ENCODE results near the gene MEI4. TPM values are rescaled to one million over a fixed set of nuclear protein-coding genes. Genes with fewer than 3 reads are reported as not detected.
"Not testable (repeated sequence)": the region's sequence is repeated elsewhere in the genome, so short reads cannot be mapped to it uniquely, and the experiment has no call there.

The MEI4 gene
- polyA plus RNA-seq, 4 donors, result 0.49 to 2.1 (median 1.7) TPM

DNA sequence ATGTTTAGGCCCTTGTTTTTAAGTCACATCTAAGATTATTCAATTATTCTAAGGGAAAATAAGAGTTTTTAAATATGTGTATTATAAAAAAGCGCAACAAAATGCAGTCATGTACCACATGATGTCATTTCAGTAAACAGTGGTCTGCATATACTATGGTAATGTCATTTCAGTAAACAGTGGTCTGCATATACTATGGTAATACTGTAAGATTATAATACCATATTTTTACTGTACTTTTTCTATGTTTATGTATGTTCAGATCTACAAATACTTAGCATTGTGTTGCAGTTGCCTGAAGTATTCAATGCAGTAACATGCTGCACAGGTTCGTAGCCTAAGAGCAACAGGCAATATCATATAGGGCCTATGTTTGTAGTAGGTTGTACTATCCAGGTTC, 21.4 kb downstream of the MEI4 start:
- DNase-seq (ENCODE audit: low read depth in 4 of 4, low spot score in 3 of 4), result no peak

DNA sequence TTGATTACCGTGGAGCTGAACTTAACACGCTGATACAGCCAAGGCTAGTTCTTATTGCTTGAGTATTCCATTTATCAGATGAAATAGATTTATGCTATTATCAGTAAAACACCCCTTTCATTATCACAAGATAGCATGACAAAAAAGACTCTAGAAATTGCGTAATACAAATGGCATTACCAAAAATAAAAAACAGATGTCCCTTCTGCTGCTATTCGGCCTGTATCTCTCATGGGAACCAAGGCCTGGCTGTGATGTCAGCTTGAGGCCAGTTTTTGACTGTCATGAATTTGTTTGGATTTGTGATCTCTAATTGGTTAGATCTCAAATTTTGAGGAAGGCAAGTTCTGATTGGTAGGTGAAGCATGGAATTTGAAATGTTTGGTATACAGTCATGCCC, 25.2 kb downstream of the MEI4 start:
- no peak for DNase-seq (ENCODE audit: low read depth in 4 of 4, low spot score in 3 of 4)

DNA sequence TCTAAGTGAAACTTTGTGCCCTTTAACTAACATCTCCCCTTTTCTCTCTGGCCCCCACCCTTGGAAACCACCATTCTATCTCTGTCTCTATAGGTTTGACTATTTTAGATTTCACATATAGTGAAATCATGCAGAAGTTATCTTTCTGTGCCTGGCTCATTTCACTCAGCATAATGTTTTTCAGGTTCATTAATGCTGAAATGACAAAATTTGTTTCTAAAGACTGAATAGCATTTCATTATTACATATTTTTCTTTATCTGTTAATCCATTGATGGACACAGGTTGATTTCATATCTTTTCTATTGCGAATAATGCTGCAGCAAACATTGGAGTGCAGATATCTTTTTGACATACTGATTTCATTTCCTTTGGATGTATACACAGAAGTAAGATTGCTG, 30.7 kb downstream of the MEI4 start:
- no peak for DNase-seq (ENCODE audit: low read depth in 4 of 4, low spot score in 3 of 4)

DNA sequence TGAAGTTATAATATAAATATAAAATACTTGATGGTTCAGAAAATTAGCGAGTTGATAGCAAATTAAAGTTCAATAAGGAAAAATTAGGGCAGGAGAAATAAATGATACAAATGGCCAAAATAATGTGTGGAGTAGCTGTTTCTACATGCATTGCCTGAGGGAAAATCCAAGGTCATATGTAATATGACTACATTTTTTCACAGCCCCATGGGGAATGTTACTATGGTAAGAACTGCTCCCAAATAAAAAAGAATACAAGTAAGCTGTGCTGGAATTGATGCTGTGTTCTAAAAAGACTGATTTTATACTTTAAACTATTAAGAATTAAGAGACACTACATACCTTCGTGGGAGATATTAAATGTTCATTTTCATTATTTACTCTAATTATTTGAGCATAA, 34.1 kb downstream of the MEI4 start:
- no peak for DNase-seq (ENCODE audit: low read depth in 4 of 4, low spot score in 3 of 4)

DNA sequence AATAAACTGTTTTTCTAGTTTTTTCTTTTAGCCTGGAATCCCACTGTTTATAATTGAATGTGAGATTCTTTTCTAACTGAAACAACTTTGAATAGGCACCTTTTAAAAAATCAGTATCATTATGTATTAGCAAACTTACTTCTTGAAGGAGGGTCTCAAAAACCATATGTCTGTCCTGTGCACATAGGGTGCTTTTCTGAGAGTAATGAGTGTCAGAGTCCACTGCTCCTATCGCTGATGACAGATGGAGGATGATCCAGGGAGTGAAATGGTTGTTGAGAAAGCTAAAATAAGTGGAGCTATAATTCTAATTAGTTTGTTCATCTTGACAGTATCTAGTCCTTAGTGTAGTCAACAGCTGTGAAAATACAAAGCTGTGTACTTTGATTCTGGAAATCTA, 35.8 kb downstream of the MEI4 start:
- no peak for DNase-seq (ENCODE audit: low read depth in 4 of 4, low spot score in 3 of 4)

DNA sequence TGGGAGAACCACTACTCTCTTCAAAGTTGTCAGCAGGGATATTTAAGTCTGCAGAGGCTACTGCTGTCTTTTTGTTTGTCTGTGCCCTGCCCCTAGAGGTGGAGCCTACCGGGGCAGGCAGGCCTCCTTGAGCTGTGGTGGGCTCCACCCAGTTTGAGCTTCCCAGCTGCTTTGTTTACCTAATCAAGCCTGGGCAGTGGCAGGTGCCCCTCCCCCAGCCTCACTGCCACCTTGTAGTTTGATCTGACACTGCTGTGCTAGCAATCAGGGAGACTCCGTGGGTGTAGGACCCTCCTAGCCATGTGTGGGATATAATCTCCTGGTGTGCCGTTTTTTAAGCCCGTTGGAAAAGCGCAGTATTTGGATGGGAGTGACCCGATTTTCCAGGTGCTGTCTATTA, 47.3 kb downstream of the MEI4 start:
- DNase-seq (ENCODE audit: low read depth in 4 of 4, low spot score in 3 of 4), result not testable (repeated sequence)

DNA sequence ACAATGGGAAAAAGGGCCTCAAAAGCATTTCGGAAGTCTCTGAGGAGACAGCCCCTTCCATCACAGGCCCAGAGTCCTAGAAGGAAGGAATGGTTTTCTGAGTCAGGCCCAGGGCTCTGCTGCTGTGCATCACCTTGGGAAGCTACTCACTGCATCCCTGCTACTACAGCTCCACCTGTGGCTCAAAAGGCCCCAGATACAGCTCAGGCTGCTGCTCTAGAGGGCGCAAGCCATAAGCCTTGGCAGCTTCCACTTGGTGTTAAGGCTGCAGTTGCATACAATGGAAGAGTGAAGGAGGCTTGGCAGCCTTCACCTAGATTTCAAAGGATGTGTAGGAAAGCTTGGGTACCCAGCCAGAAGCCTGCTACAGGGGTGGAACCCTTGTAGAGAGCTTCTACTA, 54.8 kb downstream of the MEI4 start:
- no peak for DNase-seq (ENCODE audit: low read depth in 4 of 4, low spot score in 3 of 4)

DNA sequence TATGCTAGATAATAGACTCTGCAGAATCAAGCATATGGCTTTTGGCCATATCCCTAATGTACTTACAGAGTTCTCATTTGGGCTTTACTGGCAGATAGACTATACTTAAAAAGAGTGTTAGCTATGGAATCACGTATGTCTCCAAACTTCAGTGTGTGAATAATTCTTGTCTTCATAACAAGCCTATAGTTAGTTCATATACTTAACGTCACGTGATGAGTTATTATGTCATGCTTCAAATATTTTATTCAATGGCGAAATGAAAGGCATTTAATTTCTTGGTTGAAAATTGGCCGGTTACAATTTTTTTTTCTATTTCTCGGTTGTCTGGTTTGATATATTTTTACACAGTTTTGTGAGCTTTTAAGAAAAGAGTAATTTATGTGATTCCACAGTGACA, 62.7 kb downstream of the MEI4 start:
- no peak for DNase-seq (ENCODE audit: low read depth in 4 of 4, low spot score in 3 of 4)

DNA sequence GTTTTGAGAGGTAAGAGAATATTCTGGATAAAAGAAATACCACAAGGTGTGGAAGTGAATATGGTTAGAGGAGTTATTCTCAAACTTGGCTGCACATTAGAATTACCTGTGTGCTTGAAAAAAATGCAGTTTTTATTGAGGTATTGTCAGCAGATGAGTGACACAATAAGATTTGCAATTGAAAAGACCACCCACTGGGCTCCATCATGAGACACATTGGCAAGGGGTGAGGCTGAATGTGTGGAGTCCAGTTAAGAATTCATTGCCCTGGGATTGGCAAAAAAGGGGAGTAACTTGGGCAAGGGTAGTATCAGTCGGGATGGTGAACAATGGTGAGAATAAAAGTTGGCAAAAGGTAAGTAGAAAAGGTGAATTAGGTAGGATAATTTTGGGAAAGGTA, 63.5 kb downstream of the MEI4 start:
- no peak for DNase-seq (ENCODE audit: low read depth in 4 of 4, low spot score in 3 of 4)

DNA sequence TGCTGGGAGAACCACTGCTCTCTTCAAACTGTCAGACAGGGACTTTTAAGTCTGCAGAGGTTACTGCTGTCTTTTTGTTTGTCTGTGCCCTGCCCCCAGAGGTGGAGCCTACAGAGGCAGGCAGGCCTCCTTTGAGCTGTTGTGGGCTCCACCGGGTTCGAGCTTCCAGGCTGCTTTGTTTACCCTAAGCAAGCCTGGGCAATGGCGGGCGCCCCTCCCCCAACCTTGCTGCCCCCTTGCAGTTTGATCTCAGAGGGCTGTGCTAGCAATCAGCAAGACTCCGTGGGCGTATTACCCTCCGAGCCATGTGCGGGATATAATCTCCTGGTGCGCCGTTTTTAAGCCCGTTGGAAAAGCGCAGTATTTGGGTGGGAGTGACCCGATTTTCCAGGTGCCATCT, 83.2 kb downstream of the MEI4 start:
- not testable (repeated sequence) for DNase-seq (ENCODE audit: low read depth in 4 of 4, low spot score in 3 of 4)

DNA sequence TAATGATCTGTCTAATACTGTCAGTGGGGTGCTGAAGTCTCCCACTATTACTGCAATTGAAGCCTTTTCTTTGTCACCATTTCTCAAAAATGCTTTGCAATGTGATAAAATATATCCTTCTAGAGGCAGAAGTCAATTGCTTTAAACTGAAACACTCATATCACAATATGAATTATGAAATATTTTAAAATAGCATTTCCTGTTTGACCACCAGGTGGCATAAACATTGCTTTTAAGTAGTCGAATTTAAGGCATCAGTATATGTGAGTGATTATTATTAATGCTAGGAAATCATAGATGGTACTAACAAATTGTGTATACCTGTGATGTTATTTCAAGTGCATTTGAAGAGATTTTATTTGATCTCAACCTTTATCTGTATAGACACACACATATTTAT, 87.5 kb downstream of the MEI4 start:
- no peak for DNase-seq (ENCODE audit: low read depth in 4 of 4, low spot score in 3 of 4)

DNA sequence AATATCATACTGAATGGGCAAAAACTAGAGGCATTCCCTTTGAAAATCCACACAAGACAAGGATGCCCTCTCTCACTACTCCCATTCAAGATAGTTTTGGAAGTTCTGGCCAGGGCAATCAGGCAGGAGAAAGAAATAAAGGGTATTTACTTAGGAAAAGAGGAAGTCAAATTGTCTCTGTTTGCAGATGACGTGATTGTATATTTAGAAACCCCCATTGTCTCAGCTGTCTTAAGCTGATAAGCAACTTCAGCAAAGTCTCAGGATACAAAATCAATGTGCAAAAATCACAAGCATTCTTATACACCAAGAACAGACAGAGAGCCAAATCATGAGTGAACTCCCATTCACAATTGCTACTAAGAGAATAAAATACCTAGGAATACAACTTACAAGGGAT, 99.3 kb downstream of the MEI4 start:
- DNase-seq (ENCODE audit: low read depth in 4 of 4, low spot score in 3 of 4), result not testable (repeated sequence)

DNA sequence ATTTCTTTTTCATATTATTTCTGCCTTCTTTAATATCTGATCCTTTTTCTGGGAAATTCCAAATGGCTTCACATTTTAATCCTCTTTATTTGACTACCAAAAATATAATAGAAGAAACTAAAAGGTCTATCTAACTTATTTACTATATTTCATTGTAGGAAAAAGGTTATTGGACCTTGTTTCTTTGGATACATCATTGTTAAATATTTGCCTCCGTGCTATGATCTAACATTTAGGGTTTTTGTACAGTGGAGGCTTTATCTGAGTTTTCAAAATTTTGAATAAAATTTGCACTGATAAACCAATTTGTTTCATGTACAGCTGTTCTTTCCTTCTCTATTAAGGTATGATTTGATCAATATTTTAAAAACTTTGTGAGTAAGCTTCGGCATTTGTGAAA, 109.5 kb downstream of the MEI4 start:
- DNase-seq (ENCODE audit: low read depth in 4 of 4, low spot score in 3 of 4), result no peak

DNA sequence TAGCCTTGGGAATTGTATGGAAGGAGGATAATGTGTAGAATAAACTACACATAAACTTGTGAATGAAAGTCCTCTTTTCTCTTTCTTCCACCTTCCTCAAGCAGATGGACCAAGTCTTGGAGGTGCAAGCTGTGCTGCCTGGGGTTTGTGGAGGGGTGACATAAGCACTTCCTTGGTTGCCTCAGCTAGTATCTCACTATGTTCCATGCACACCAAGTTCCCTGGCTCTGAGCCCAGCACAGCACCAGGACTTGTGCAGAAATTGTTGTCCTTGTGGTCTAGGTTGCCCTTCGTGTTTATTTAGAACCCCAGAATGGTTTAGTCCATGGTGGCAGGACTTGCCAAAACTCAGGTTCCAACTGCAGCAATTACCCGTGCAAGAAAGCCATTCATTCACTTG, 110.3 kb downstream of the MEI4 start:
- DNase-seq (ENCODE audit: low read depth in 4 of 4, low spot score in 3 of 4), result no peak

DNA sequence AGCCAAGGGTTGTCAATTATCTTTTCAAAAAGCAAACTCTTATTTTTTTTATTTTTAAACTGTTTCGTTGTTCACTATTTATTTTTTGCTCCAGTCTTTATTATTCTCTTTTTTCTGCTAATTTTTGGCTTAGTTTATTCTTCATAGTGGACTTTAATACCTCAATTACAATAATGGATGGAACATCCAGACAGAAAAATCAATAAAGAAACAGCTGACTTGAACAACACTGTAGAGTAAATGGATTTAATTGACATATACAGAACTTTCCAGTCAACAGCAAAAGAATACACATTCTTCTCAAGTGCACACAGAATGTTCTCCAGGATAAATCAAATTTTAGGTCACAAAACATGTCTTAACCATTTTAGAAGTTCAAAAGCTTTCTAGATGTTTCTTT, 111.5 kb downstream of the MEI4 start:
- DNase-seq (ENCODE audit: low read depth in 4 of 4, low spot score in 3 of 4), result no peak

DNA sequence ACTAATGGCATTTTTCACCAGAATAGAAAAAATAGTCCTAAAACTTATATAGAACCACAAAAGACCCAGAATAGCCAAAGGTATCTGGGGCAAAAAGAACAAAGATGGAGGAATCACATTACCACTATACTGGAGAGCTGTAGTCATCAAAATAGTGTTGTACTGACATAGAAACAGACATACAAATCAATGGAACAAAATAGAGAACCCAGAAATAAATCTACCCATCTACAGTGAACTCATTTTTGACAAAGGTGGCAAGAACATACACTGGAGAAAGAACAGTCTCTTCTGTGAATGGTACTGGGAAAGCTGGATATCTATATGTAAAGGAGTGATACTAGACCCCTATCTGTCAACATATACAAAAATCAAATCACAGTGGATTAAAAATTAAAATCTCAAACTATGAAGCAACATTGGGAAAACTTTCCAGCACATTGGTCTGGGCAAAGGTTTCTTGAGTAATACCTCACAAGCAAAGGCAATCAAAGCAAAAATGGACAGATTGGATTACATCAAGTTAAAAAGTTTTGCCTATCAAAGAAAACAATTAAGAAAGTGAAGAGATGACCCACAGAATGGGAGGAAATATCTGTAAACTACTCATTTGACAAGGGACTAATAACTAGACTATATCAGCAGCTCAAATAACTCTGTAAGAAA, 120.5 kb downstream of the MEI4 start:
- DNase-seq (ENCODE audit: low read depth in 4 of 4, low spot score in 3 of 4), result no peak

DNA sequence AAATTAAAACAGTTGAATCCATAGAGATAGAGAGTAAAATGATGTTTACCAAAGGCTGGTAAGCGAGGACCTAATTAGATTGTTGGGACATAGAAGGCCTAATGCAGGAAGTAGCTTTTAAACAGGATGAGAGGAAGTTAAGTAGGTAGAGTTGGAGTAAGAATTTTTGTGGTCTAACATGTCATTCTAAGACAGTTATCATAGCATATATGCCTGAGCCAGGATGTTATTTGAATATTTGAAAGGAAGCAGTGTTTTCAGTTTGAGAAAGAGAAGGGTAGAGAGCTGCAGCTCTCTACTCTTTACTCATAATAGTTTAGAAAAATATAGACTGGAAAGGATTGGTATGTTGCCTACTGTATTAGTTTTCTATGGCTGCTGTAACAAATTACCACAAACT, 121.6 kb downstream of the MEI4 start:
- no peak for DNase-seq (ENCODE audit: low read depth in 4 of 4, low spot score in 3 of 4)

DNA sequence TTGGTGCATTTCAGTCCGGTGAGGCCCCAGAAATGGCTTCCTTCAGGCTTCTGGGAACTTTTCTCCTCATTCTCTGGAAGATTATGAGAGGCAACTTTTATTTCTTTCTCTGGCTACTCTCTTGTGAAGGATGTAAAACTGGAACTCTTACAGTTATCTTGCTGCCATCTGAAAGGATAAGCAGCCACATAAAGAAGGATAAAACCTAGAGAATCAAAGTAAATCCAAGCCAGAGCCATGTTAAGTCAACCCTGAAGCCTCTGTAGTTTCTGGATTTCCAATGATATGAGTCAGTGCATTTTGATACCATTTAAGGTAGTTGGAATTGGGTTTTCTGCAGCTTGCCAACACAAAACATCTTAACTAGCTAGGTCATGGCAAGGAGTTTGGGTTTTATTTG, 123.6 kb downstream of the MEI4 start:
- DNase-seq (ENCODE audit: low read depth in 4 of 4, low spot score in 3 of 4), result no peak

DNA sequence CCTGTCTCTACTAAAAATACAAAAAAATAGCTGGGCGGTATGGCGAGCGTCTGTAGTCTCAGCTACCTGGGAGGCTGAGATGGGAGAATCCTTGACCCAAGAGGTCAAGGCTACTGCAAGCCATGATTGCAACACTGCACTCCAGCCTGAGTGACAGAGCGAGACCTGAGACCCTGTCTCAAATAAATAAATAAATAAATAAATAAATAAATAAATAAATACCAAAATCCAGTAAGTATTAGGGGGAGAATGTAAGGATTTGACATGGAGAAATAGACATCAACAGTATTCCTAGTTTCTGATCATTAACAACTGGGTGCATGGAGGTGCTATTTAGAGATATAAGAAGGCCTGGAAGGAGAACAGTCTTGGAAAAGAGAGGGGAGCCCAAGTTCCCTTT, 125.7 kb downstream of the MEI4 start:
- DNase-seq (ENCODE audit: low read depth in 4 of 4, low spot score in 3 of 4), result no peak

DNA sequence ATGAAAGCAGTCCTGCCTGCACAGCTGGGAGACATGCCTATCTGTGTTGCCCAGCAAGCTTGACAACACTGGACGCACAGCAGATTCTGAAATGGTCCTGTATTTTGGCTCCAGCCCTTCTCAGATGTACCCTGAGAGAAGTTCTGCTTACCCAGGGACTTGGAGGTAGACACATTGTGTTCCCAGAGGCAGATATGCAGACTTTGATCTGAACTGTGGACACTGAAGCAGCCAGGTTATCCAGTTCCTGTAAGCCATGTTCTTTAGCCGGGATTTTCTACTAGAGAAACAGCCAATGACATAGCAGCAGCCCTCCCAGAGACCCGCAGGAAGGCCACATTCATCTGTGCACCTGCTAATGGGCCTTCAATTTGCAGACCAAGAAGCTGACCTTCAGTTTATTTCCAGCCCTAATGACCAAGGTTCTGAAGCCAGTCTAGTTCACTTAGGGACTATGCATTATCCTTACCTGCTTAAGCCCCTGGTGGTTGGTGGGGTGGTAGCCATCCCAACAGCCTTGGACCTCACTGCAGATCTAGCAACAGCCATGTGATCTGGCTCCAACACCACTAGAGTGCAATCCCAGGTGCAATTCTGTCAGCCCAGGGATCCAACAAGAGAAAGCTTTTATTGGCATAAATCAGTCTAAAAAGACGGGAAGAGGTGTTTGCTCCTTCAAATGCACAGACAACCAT, 134.2 kb downstream of the MEI4 start:
- DNase-seq (ENCODE audit: low read depth in 4 of 4, low spot score in 3 of 4), result no peak

DNA sequence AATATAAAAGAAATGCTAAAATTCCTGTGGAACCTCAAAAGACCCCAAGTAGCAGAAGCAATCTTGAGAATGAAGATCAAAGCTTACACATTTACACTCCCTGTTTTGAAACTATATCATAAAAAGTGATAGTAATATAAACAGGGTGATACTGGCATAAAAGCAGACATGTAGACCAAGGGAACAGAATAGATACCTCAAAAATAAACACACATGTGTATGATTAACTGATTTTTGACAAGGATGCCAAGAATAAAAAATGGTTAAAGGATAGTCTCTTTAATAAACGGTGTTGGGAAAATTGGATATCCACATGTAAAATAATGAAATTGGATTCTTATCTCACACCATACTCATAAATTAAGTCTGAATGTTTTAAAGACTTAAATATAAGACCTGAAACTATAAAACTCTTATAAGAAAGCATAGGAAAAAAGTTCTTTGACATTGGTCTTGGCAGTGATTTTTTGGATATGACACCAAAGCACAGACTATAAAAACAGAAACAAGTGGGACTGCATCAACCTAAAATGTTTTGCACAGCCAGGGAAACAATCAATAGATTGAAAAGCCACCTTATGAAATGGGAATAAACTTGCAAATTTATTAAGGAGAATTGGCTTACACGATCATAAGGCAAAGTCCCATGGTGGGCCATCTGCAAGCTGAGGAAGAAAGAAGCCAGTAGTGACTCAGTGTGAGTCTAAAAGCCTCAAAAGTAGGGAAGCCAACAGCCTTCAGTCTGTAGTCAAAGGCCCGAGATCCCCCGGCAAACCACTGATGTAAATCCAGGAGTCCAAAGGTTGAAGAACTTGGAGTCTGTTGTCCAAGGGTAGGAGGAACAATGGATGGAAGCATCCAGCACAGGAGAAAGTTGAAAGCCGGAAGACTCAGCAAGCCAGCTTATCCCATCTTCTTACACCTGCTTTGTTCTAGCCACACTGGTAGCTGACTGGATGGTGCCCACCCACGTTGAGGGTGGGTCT, 144.3 kb downstream of the MEI4 start:
- DNase-seq (ENCODE audit: low read depth in 4 of 4, low spot score in 3 of 4), result no peak

DNA sequence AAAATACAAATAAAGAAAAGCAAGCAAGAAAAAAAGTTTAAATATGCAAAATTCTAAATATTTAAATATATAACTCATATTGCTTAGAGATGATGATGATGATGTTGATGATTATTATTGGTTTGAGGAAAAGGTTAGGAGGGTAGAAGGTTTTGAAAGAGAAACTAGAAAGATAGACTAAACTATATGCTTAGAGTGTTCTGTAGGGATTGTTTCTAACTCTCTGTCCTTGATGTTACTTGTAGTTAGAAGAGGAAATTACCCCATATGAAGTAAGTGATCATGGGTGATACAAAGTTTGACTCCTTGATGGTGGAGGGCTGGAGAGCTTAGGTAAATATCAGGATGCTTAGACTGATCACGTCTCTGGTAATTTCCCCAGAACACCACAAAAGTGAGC, 159.5 kb downstream of the MEI4 start:
- DNase-seq (ENCODE audit: low read depth in 4 of 4, low spot score in 3 of 4), result no peak

Measured in left renal pelvis (tissue), 4 donors.